Measurements from ENCODE around the gene ZNF653. TPM values are rescaled to one million over a fixed set of nuclear protein-coding genes. Genes with fewer than 3 reads are reported as not detected.

Gene ZNF653
- total and polyA plus RNA-seq, 11 donors = 2.4 to 8.9 (median 3.9) TPM

GRCh38 chr19:11479898-11480714, 25.5 kb downstream of the ZNF653 start:
- DNase-seq (no peak), ATAC-seq (no peak)
- Histone ChIP-seq H3K27me3 (peaks cover 19 to 59% (median 39%) of the 10 kb centered on the region in 9 donors), H3K9me3 (no peaks in the 10 kb centered on the region), H3K4me3 (peak overlapping the region in 10 of 12 donors; percentile 2 to 43 (median 34)), H3K36me3 (peaks cover 0 to 8% (median 0%) of the 10 kb centered on the region in 9 donors), H3K27ac (no peak overlapping the region), H3K4me1 (peaks cover 0 to 43% (median 22%) of the 10 kb centered on the region in 12 donors)
- 6 to 18% (median 7%) methylated on average over 3 to 86 of the region's 86 CpGs for WGBS, 4 donors
- no peak for TF ChIP-seq CTCF (IDR thresholded peaks at IDR 0.05)
- TF ChIP-seq POLR2A (IDR thresholded peaks at IDR 0.05) = no peak
- intact Hi-C loops (cut with DNase I) = loop anchor here in 8 of 10 donors (5.0 to 10.0 kb wide), 5 partner anchors 45 to 188 kb away; partner anchors contain the start of genes TSPAN16 (in 3 of the 8), EPOR (in 2 of the 8), ODAD3 (in 1 of the 8) and PRKCSH (in 1 of the 8)

DNA sequence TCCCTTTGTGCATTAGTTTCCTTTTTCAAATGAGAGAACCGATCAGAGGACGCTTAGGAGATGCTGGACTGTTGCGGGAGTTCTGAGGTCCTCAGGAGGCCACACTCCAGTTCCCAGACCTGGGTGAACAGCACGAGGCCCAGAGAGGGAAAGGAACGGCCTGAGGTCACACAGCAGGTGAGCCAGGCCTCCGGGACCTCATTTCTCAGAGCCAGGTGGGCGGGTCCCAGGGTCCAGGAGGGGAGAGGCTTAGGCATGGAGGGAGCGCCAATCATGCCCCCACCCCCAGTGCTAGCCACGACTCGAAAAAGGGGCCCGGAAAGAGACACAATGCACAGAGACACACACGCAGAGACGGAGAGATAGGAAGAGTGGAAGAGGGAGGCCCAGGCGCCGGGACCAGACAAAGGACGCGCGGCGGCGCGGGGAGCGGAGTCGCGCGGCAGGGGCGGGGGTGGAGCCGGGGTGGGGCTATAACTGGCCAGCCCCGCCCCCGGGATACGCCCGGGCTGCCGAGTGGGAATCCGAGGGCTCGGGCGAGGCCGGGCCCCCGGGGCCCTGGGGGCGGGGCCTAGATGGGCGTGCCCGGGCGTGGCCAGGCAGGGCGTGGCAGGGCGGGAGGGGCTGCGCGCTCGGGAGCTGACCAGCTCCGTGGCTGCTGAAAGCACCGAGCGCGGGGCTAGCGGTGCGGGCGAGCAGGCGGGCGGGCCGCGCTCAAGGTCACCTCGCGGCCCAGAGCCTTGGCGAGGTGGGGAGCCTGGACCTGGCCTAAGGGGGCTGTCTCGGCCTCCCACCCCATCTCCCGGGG, 26.3 kb downstream of the ZNF653 start:
- TF ChIP-seq CTCF (IDR thresholded peaks at IDR 0.05) (no peak), POLR2A (IDR thresholded peaks at IDR 0.05) (no peak)
- H3K27me3 ChIP-seq = peaks cover 19 to 55% (median 38%) of the 10 kb centered on the region in 9 donors

GRCh38 chr19:11478167-11479089, 27.2 kb downstream of the ZNF653 start:
- intact Hi-C loops (cut with DNase I) = no loop called here
- DNase-seq = no peak
- TF ChIP-seq POLR2A (IDR thresholded peaks at IDR 0.05) (no peak), CTCF (IDR thresholded peaks at IDR 0.05) (no peak)

More for the DNA sequence above, 26.3 kb downstream of the ZNF653 start:
- DNase-seq (no peak), ATAC-seq (peak in 2 of 4 donors; percentile 6 to 23)
- Histone ChIP-seq H3K4me1 (peaks cover 0 to 43% (median 22%) of the 10 kb centered on the region in 12 donors), H3K9me3 (no peaks in the 10 kb centered on the region), H3K27ac (no peak overlapping the region), H3K4me3 (peak overlapping the region in 10 of 12 donors; percentile 2 to 43 (median 34)), H3K36me3 (peaks cover 0 to 6% (median 0%) of the 10 kb centered on the region in 9 donors)
- intact Hi-C loops (cut with DNase I) = no loop called here
- WGBS, 4 donors = 13 to 42% (median 26%) methylated on average over 19 to 62 of the region's 62 CpGs

More at GRCh38 chr19:11478167-11479089, 27.2 kb downstream of the ZNF653 start:
- Histone ChIP-seq H3K4me3 (no peak overlapping the region), H3K27me3 (peaks cover 19 to 47% (median 35%) of the 10 kb centered on the region in 9 donors), H3K9me3 (no peaks in the 10 kb centered on the region), H3K27ac (no peak overlapping the region), H3K36me3 (peaks cover 0 to under 1% (median 0%) of the 10 kb centered on the region in 9 donors), H3K4me1 (peaks cover 0 to 42% (median 22%) of the 10 kb centered on the region in 12 donors)
- no peak for ATAC-seq
- 50 to 64% (median 58%) methylated on average over 19 of the region's 19 CpGs for WGBS, 4 donors

Data from heart left ventricle (tissue), 16 donors.